ENCODE results near the gene USP15.

USP15 gene

DNA sequence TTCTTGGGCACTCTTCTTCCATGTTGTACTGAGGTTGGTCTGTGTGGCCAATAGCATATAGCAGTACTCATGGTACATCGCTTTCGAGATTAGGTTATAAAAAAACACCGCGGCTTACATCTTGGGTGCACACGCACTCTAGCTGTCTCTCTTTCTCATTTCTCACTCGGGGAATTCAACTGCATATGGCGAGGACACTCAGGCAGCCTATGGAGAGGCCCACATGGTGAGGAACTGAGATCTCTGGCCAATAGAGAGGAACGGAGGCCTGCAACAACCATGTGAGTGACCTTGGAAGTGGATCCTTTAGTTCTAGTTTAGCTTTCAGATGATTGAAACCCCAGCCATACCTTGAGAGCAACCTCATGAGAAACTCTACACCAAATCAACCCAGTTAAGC, 45.6 kb downstream of the USP15 start:
- Histone ChIP-seq H3K9me3 (ENCODE audit: control insufficient read depth, low read length) (no peaks in the 10 kb centered on the region), H3K36me3 (ENCODE audit: control insufficient read depth, insufficient read depth, low read length) (no peaks in the 10 kb centered on the region), H3K27ac (no peak overlapping the region), H3K27me3 (ENCODE audit: control insufficient read depth, insufficient read depth, low read length) (no peaks in the 10 kb centered on the region), H3K4me2 (ENCODE audit: low read length) (no peak overlapping the region), H3K4me1 (no peaks in the 10 kb centered on the region), H3K9ac (no peak overlapping the region), H3K79me2 (peaks cover 22% of the 10 kb centered on the region), H2AFZ (no peak overlapping the region), H3K4me3 (ENCODE audit: low read depth, low read length) (no peak overlapping the region)
- TF ChIP-seq, protein P1, sequence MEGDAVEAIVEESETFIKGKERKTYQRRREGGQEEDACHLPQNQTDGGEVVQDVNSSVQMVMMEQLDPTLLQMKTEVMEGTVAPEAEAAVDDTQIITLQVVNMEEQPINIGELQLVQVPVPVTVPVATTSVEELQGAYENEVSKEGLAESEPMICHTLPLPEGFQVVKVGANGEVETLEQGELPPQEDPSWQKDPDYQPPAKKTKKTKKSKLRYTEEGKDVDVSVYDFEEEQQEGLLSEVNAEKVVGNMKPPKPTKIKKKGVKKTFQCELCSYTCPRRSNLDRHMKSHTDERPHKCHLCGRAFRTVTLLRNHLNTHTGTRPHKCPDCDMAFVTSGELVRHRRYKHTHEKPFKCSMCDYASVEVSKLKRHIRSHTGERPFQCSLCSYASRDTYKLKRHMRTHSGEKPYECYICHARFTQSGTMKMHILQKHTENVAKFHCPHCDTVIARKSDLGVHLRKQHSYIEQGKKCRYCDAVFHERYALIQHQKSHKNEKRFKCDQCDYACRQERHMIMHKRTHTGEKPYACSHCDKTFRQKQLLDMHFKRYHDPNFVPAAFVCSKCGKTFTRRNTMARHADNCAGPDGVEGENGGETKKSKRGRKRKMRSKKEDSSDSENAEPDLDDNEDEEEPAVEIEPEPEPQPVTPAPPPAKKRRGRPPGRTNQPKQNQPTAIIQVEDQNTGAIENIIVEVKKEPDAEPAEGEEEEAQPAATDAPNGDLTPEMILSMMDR (IDR thresholded peaks at IDR 0.05), result no peak

DNA sequence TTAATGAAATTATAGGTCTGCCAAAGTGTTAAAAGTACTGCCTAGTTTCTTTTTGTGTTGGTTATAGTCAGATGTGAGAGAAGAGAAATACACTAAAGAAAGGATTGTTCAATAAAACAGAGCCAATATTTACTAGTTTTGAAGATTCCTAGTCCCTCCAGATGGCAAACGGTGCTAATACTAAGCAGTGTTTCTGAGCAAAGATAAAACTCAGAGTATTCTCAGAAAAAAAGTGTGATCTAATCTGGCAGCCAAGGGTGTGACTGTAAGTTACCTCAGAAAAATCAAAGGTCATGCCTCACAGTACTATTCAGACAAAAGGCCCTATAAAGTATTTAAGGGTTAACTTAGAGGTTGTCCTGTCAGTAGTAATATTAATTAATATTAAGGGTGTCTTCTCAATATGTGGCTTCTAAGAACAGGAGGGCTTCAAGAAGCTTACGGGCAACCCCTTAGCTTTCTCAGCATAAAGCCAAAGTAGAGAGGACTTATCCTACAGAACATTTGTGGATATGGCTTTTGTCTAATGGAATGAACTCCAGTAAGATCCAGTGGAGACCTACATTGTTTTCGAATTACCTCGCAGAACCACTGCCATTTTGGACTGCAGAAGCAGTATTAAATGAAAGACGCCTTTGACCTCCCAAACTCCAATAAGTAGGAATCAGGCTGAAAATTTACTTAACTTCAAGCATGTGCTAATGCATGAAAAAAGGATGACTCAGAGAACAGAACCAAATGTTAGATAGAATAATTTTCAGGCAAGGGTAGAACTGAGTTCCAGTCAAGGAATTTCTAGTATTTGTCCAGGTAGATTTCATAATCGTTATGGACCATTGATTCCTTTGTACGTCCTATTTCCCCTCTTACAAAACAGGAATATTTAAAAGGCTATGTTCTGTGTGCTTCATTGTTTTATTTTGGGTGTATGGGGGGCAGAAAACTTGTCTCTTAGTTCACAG, 46.6 kb downstream of the USP15 start:
- Histone ChIP-seq H3K9me3 (ENCODE audit: control insufficient read depth, low read length) (no peaks in the 10 kb centered on the region), H2AFZ (no peak overlapping the region), H3K27ac (no peak overlapping the region), H3K36me3 (ENCODE audit: control insufficient read depth, insufficient read depth, low read length) (no peaks in the 10 kb centered on the region), H3K9ac (no peak overlapping the region), H3K4me2 (ENCODE audit: low read length) (no peak overlapping the region), H3K79me2 (peaks cover 22% of the 10 kb centered on the region), H3K4me3 (ENCODE audit: low read depth, low read length) (no peak overlapping the region), H3K4me1 (no peaks in the 10 kb centered on the region), H3K27me3 (ENCODE audit: control insufficient read depth, insufficient read depth, low read length) (no peaks in the 10 kb centered on the region)
- TF ChIP-seq, protein P1 (IDR thresholded peaks at IDR 0.05), result no peak

DNA sequence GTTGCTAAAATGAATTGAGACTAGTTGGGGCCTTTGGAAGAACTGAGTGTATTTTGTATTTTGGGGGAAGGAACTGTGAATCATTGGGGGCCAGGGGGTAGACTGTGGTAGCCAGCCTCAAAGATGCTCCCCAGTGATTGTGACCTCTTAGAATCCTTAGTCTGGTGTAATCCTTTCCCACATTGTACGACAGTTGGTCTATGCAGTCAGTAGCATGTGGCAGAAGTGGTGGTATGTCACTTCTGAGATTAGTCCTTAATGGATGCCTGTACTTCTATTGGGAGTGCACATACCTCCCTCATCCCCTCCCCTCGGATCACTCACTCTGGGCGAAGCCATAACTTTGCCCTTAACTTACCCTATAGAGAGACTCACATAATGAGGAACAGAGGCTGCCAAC, 48.0 kb downstream of the USP15 start:
- H3K9ac ChIP-seq, result no peak overlapping the region
- peaks cover 22% of the 10 kb centered on the region for H3K79me2 ChIP-seq
- no peak overlapping the region for H3K27ac ChIP-seq
- TF ChIP-seq, protein P1 (IDR thresholded peaks at IDR 0.05), result no peak
- H3K9me3 ChIP-seq (ENCODE audit: control insufficient read depth, low read length), result no peaks in the 10 kb centered on the region
- no peak overlapping the region for H3K4me3 ChIP-seq (ENCODE audit: low read depth, low read length)
- H3K36me3 ChIP-seq (ENCODE audit: control insufficient read depth, insufficient read depth, low read length), result no peaks in the 10 kb centered on the region
- H2AFZ ChIP-seq, result no peak overlapping the region
- no peaks in the 10 kb centered on the region for H3K27me3 ChIP-seq (ENCODE audit: control insufficient read depth, insufficient read depth, low read length)
- no peaks in the 10 kb centered on the region for H3K4me1 ChIP-seq
- H3K4me2 ChIP-seq (ENCODE audit: low read length), result no peak overlapping the region

DNA sequence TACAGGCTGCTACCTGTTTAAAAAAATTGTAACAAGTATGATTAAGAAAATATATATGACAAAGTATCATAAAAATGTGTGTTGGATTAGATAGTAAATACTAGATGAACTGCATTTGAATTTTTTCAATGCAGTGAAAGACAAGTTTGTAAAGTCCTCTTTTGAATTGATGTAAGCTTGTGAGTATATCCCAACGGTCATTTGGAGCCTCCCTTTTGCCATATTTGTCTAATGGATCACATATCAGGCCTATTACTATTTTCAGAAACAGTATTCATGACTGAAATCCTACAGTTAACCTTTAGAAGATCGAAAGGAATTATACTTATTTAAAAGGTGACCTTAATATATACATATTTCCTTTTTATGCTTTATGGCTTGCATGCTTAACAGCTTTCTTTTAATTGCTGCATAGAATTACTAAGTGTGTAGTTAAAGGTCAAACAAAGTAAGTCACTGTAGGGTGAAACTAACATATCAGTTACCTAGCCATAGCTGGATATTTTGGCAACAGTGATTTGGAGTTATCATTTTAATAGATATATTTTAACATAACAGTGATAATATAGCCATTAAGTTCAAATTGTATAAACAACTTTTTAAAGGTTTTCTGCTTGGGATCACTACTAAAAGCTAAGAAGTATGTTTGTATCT, 53.6 kb downstream of the USP15 start:
- no peak overlapping the region for H3K9ac ChIP-seq
- H3K4me3 ChIP-seq (ENCODE audit: low read depth, low read length), result no peak overlapping the region
- peaks cover 7% of the 10 kb centered on the region for H3K79me2 ChIP-seq
- no peaks in the 10 kb centered on the region for H3K4me1 ChIP-seq
- H3K27ac ChIP-seq, result no peak overlapping the region
- H3K9me3 ChIP-seq (ENCODE audit: control insufficient read depth, low read length), result no peaks in the 10 kb centered on the region
- H2AFZ ChIP-seq, result no peak overlapping the region
- no peaks in the 10 kb centered on the region for H3K36me3 ChIP-seq (ENCODE audit: control insufficient read depth, insufficient read depth, low read length)
- TF ChIP-seq, protein P1 (IDR thresholded peaks at IDR 0.05), result no peak
- H3K4me2 ChIP-seq (ENCODE audit: low read length), result no peak overlapping the region
- no peaks in the 10 kb centered on the region for H3K27me3 ChIP-seq (ENCODE audit: control insufficient read depth, insufficient read depth, low read length)

Measured in parathyroid adenoma (tissue), 2 donors.